GM12891 (cell line): ENCODE data around the gene GTPBP3.

Source experiments
- DNase-seq: peaks from one replicate; pipeline ENCODE4 v3.0.0; 2011; ENCODE audit warnings: low spot score; ENCODE audit not compliant: insufficient read length
- FAIRE-seq: peaks from 2 replicates; lab custom pipeline; 2011; peaks lifted over from hg19 to GRCh38; lab: Jason Lieb, UNC
- PAX5 ChIP-seq: IDR thresholded peaks from 2 replicates; pipeline ENCODE4 v1.6.1; 2011; ENCODE audit warnings: low read length, moderate library complexity, mild to moderate bottlenecking; ENCODE audit not compliant: insufficient read depth, severe bottlenecking
- POLR2A ChIP-seq: IDR thresholded peaks from 2 replicates; pipeline ENCODE4 v1.6.1; 2011; ENCODE audit warnings: low read depth, low read length, control low read depth
- POLR2AphosphoS5 ChIP-seq: IDR thresholded peaks from 2 replicates; pipeline ENCODE4 v1.6.1; 2011; ENCODE audit warnings: low read depth, low read length, control low read depth
- POU2F2 ChIP-seq: IDR thresholded peaks from 2 replicates; pipeline ENCODE4 v1.6.1; 2011; ENCODE audit warnings: low read depth, mild to moderate bottlenecking, control low read depth, low read length, moderate library complexity
- SPI1 ChIP-seq: IDR thresholded peaks from 2 replicates; pipeline ENCODE4 v1.6.1; 2011; ENCODE audit warnings: low read depth, low read length, control low read depth
- TAF1 ChIP-seq: IDR thresholded peaks from 2 replicates; pipeline ENCODE4 v1.6.1; 2011; ENCODE audit warnings: low read depth, low read length, control low read depth

GTPBP3 gene

GRCh38 chr19:17309198-17309964 is 28.0 kb upstream of the GTPBP3 start, which contains the start of gene DDA1:
Gene DDA1, plus strand, starts transcription at chr19:17309563. Its CDS starts 92 bp downstream, at chr19:17309655.
- DNase-seq, result peak; percentile 98

GRCh38 chr19:17309965-17310461 is 27.3 kb upstream of the GTPBP3 start:
- DNase-seq (no peak), FAIRE-seq (peak; percentile 51)
- no peak for TF ChIP-seq TAF1
- no peak for TF ChIP-seq POU2F2
- TF ChIP-seq SPI1, result no peak
- TF ChIP-seq POLR2A, result no peak
- TF ChIP-seq PAX5, result no peak
- no peak for TF ChIP-seq POLR2AphosphoS5

More at GRCh38 chr19:17309198-17309964, 28.0 kb upstream of the GTPBP3 start, which contains the start of gene DDA1:
- peak; percentile 100 for FAIRE-seq
- TF ChIP-seq POU2F2 (peak; percentile 17; the same call in 1 of the 2 replicates), POLR2AphosphoS5 (peak; percentile 70; the same call in 1 of the 2 replicates), TAF1 (peak; percentile 61; the same call in 1 of the 2 replicates), SPI1 (peak; percentile 29; the same call in 1 of the 2 replicates), PAX5 (no peak), POLR2A (peak; percentile 59; the same call in 1 of the 2 replicates)

- DNase-seq (no peak), FAIRE-seq (no peak)
- TF ChIP-seq POLR2A (no peak), SPI1 (peak; percentile 32)
Measured at GRCh38 chr19:17311455-17312188, 25.7 kb upstream of the GTPBP3 start.

GRCh38 chr19:17312189-17313113 is 24.9 kb upstream of the GTPBP3 start:
- FAIRE-seq (no peak), DNase-seq (no peak)
- TF ChIP-seq POU2F2 (no peak), SPI1 (no peak), PAX5 (no peak), POLR2A (no peak), POLR2AphosphoS5 (no peak), TAF1 (no peak)

DNA sequence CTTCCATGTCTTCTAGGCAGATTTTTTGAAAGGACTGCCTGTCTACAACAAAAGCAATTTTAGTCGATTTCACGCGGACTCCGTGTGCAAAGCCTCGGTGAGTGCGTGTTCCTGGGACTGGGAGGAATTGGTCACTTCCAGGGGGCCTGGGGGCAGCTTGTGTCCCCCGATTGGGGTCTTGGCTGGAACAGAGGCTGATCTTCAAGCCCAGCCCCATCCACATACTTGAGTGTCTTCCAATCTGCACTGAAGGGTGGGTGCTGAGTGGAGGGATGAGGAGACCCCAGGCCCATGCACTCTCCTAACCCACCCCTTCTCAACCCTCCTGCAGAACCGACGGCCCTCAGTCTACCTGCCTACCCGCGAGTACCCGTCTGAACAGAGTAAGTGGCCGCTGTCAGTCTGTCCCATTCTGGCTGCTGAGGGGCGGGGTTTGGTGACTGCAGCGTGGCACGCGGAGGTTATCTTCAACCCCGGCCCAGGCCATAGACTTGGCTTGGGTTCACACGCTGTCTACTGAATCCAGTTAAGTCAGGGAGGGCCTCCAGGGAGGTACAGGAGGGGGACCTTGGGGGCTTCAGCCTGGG is 23.3 kb upstream of the GTPBP3 start:
- FAIRE-seq (no peak), DNase-seq (no peak)
- no peak for TF ChIP-seq PAX5
- TF ChIP-seq SPI1, result no peak
- TF ChIP-seq TAF1, result no peak

GRCh38 chr19:17318966-17319365 is 18.4 kb upstream of the GTPBP3 start:
- FAIRE-seq (no peak), DNase-seq (no peak)
- TF ChIP-seq POU2F2 (no peak), TAF1 (no peak), POLR2A (no peak), SPI1 (no peak), POLR2AphosphoS5 (no peak), PAX5 (no peak)

GRCh38 chr19:17319473-17320238 is 17.7 kb upstream of the GTPBP3 start:
- no peak for TF ChIP-seq POU2F2
- no peak for TF ChIP-seq POLR2AphosphoS5
- no peak for TF ChIP-seq POLR2A
- no peak for TF ChIP-seq TAF1
- TF ChIP-seq PAX5, result no peak
- no peak for TF ChIP-seq SPI1
- FAIRE-seq (no peak), DNase-seq (no peak)

DNA sequence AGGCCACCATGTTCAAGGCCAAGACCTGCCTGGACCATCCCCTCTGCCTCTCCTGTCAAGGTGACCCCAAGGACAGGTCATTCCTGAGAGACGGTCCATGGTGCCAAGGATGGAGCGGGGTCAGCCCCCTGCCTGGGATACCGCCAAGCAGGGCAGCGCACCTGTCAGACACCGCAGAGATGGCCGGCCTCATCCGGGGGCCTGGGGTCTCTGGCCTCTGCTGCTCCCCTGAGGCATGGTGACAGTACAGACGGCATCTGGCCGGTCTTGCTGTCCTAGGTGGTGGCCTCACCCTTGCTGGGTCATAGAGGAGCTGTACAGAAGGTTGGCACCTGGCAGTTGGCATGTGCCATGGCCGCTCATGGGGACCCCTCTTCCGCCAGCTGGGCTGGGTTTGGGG is 16.9 kb upstream of the GTPBP3 start:
- DNase-seq (no peak), FAIRE-seq (no peak)
- TF ChIP-seq SPI1 (no peak), POLR2A (no peak), TAF1 (no peak), POLR2AphosphoS5 (no peak), PAX5 (no peak), POU2F2 (no peak)
